GM21786 (cell line): ENCODE results near the gene CCBE1.

Experiments
- ATAC-seq: cut with Tn5 transposase; IDR thresholded peaks from one replicate; pipeline ENCODE4 v1.9.1; 2021; ENCODE audit not compliant: unreplicated experiment

CCBE1 gene

GRCh38 chr18:59621027-59621426 is 76.2 kb downstream of the CCBE1 start:
- no peak for ATAC-seq

DNA sequence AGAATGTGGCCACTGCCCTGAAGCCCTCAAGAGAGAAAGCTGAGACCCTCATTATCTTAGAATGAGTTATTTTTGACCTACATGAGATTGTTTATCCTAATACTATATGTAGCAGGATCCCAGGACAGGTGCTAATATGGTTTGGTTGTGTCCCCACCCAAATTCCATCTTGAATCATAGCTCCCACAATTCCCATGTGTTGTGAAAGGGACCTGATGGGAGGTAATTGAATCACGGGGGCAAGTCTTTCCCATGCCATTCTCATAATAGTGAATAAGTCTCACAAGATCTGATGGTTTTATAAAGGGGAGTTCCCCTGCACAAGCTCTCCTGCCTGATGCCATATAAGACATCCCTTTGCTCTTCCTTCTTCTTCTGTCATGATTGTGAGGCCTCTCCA is 76.8 kb downstream of the CCBE1 start:
- no peak for ATAC-seq

GRCh38 chr18:59619816-59620215 is 77.4 kb downstream of the CCBE1 start:
- no peak for ATAC-seq

GRCh38 chr18:59617468-59617932 is 79.7 kb downstream of the CCBE1 start:
- no peak for ATAC-seq

- no peak for ATAC-seq
These were observed 80.7 kb downstream of the CCBE1 start for GRCh38 chr18:59616501-59616900.

DNA sequence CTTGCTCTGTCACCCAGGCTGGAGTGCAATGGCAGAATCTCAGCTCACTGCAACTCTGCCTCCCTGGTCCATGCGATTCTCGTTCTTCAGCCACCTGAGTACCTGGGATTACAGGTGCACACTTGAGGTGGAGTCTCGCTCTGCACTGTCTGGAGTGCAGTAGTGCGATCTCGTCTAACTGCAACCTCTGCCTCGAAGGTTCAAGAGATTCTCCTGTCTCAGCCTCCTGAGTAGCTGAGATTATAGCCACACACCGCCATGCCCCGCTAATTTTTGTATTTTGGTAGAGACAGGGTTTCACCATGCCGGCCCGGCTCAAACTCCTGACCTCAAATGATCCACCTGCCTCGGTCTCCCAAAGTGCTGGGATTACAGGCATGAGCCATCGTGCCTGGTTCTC is 83.3 kb downstream of the CCBE1 start:
- ATAC-seq: no peak

- ATAC-seq: no peak
These were observed 84.8 kb downstream of the CCBE1 start for GRCh38 chr18:59612381-59612780.

GRCh38 chr18:59610546-59611140 is 86.6 kb downstream of the CCBE1 start:
- no peak for ATAC-seq

- no peak for ATAC-seq
These were observed 87.6 kb downstream of the CCBE1 start for GRCh38 chr18:59609654-59610053.

DNA sequence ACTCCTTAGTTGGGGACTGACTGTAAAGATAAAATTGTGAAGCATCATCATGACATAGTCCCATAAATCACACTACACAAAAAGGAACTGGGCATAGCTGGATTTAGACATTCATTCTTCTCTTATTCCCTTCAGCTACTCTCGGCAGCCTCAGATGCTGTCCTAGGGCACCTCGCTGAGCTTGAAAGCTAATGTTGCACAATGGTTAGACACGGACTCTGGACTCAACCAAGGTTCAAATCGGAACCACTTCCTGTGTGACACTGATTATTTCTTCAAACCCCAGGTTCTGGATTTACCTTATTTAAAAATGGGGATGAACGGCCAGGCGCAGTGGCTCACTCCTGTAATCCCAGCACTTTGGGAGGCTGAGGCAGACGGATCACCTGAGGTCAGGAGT is 89.8 kb downstream of the CCBE1 start:
- no peak for ATAC-seq

GRCh38 chr18:59607078-59607379 is 90.2 kb downstream of the CCBE1 start:
- ATAC-seq: no peak

DNA sequence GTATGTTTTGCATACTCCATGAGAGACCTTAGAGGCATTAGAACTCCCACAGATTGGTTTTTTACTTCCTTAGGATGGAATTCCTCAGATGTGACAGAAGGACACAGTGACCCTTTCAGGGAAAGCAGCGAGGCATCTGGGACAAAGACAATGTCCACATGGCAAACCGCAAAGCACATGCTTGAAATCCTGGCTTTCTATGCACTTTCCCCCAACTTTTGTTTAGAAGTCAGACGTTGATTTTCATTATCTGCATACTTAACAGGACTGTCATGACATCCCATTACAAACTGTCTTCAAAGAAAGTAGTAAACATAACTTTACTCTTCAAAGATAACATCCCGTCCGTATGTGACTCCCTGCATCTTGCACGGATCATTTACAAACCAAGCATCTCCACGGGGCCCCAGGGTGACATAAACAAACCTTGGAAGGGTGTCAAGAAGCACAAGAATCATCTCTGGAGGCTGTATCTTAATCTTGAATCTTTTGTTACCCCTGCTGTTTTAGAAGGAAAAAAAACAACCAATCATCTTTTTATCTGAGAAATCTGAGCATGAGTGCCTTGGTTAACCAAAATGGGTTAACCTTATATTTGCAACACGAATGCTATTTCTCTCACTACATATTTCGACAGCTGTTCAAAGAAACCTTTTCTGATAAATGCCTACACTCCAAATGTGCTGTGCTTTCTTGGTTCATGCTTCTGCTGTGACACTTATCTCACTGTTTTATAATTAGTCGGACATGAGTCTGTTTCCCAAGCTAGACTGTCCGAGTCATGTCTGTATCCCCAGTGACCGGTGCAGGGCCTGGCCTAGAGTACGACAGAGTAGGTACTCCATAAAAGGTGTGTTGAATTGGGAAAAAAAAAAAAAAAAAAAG is 90.8 kb downstream of the CCBE1 start:
- no peak for ATAC-seq

DNA sequence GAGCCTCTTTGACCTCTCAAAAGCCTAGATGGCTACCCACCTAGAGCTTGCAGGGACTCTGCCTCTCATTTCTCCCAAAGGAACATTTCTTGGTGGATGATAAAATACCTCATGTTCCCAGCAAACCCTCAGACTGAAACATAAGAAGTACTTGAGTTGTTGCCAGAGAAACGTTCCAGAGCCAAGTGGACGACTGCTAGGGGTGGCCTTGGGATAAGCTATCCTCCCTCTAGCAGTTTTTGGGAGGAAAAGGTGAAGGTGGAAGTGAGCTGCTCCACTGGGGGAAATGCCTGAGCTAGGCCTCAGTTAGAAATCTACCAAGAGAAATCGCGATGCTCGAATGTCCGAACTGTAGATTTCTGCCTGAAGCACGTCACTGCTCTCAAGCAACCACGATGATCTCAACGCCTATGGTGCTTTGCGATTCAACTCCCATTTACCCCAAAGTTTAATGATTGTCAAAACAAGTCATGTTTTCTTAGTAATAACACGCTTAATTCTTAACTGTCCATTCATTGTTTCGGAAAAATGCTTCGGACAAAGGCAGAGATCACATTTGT is 91.5 kb downstream of the CCBE1 start:
- no peak for ATAC-seq

DNA sequence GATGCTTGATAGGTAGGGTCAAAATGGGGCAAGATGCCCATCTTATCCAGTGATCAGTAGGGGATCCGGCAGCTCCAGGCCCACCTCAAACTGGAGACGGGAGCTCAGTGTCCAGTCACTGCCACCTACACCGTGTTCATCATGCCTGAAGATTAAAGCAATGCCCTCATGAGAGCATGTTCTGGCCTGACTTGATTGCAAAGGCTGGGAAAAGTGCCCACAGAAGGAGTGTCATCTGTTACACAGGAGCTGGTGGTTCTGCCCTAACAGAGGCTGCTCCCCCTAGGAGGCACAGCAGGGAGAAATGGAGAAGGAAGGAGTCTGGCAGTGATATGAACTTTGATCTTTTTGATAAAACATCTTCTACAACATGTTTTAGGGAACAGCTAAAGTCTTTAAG is 92.3 kb downstream of the CCBE1 start:
- ATAC-seq: no peak

DNA sequence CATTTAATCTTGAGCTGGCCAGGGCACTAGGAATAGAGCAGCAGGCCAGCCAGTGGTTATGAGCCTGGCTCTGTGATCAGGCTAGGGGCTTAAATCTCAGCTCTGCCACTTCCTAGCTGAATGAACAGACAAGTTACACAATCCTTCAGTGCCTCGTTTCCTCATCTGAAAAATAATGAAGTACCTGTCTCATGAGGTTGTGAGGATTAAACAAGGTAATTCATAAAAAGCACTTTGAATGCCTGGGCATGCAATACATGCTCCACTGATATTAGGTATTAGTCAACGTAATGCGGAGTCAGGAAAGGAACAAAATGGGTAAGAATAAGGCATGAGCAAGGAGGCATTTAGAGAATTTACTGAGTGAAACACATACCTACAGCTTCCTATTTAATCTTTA is 100.2 kb downstream of the CCBE1 start:
- ATAC-seq: no peak

DNA sequence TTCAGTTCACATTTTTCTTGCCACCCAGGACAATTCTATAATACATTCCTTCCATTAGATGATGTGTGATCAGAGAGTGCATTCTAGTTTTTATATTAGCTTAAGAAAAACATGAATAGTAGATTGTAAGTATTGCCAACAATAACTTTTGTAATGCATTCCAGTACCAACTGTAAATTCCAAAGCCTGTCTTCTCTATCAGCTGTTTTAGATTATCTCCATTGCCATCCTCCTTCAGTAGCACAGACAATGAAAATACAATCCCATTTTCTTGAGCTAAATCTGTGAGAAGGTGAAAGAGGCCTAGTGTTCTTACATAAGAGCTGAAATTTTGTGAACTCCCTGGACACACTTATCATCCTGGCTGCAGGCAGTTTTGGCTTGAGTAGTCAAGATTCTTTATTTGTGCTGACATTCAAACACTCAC is 103.9 kb downstream of the CCBE1 start:
- ATAC-seq: no peak

DNA sequence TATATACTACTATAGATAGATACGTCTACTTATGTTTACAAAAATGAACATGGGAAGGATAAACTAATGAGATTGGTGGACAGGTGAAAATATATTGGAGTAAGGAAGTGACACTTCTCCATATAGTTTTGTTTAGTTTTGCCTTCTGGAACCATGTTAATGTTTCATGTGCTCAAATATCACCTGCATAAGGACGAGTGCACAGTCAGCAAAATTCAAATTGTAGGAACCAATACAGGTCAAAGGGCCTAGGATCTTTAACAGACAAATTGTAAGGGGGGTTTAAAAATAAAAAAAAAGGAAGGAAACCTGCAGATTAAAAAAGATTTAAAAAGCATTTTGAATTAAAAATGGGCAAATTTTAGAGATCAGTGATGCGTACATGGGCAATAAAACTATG is 104.6 kb downstream of the CCBE1 start:
- no peak for ATAC-seq

GRCh38 chr18:59582395-59582794 is 114.8 kb downstream of the CCBE1 start:
- ATAC-seq: no peak

DNA sequence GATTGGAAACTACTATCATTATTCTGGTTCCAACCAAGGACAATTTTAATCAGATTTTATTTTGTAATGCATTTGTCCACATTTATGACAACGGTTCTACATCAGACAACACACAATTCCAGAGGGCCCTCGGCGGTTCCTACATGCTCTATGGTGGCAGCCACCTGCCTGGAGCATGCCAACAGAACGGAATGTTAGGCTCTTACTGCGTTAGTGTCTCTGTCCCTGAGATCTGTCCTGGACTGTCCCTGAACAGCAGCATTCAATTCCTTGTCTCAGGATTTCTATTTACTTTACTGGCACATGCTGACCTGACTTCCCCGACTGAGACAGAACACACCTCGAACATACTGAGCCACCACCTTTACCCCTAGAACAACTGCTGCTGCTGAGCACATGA is 117.7 kb downstream of the CCBE1 start:
- no peak for ATAC-seq

GRCh38 chr18:59577386-59577655 is 119.9 kb downstream of the CCBE1 start:
- no peak for ATAC-seq

DNA sequence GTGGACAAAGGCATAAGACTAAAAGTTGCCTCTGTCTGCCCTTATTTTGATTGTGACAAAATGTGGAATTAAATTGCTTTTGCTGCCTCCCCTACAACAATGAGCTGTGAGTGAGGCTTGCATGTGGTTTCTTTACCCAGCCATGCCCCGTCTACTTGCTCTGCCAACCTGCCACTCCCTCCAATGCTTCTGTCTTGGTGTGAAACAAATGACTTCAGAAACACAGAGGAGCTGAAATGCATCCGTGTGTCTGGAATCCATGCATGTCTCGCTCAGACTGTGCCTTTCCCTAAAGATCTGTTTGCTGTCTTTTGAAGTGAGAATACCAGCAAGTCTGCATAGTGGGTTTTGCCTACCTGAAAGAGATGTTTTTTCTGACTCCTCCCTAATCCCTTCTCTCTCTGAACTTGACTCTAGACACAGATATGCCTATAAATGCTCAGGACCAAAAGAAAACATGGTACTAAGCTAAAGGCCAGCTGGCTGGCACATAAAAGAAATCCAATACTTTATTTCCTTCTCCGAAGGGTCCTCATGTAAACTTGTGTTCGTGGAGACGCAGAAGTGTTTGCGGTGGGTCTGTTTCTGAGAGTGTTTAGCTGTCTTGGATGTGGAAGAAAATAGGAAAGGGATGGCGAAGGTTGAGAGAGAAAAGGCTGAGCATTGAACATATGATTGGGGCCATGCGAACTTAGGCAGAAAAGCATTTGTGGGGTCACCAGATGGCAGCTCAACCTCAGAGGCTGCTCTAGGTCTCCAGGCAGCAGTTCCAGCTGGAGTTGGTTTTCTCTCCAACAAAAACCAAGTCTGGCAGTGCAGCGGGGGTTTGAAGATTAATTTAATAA is 120.5 kb downstream of the CCBE1 start:
- no peak for ATAC-seq

- ATAC-seq: no peak
These were observed 121.2 kb downstream of the CCBE1 start for GRCh38 chr18:59575995-59576394.
